ENCODE data around the gene DIAPH2. TPM values are rescaled to one million over a fixed set of nuclear protein-coding genes. Genes with fewer than 3 reads are reported as not detected.
A peak's percentile ranks its signal among the peaks of the same experiment; 100 is the strongest.

The DIAPH2 gene
- total RNA-seq, 1 experiment from 2014 or later = 22.5 TPM

- Histone ChIP-seq H3K4me1 (no peaks in the 10 kb centered on the region), H3K9me3 (replicated peaks) (no peaks in the 10 kb centered on the region)
- no peak for DNase-seq
These were observed 58.9 kb downstream of the DIAPH2 start for GRCh38 chrX:96743367-96744073.

DNA sequence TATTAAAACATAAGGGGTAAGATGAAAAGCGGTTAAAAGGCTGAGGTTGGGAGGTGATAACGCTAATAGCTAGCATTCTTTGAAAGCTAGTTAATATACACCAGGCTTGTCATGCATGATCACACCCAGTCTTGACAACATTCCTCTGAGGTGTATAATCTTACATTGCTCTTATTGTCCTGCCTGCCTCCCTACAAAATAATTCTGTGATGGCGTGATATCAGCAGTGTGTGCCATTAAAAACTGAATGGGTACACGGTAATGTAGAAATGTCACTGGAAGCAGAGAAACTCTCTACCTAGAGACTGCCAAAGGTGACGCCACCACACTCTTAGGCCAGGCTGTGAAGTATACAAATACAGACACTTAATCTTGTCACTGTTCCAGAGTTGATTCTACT is 68.1 kb downstream of the DIAPH2 start:
- no peak overlapping the region for H3K4me3 ChIP-seq
- DNase-seq = no peak
- H3K27me3 ChIP-seq = no peaks in the 10 kb centered on the region
- no peak overlapping the region for H3K27ac ChIP-seq
- H3K36me3 ChIP-seq = no peaks in the 10 kb centered on the region; the same call in 1 of the 2 replicates
- no peaks in the 10 kb centered on the region for H3K9me3 ChIP-seq (replicated peaks)
- H3K4me1 ChIP-seq = no peaks in the 10 kb centered on the region

More at GRCh38 chrX:96743367-96744073, 58.9 kb downstream of the DIAPH2 start:
- no peaks in the 10 kb centered on the region for H3K36me3 ChIP-seq
- H3K4me3 ChIP-seq = no peak overlapping the region
- no peak overlapping the region for H3K27ac ChIP-seq
- no peaks in the 10 kb centered on the region for H3K27me3 ChIP-seq

GRCh38 chrX:96753230-96753629 is 68.6 kb downstream of the DIAPH2 start:
- Histone ChIP-seq H3K4me3 (no peak overlapping the region), H3K27ac (no peak overlapping the region), H3K9me3 (replicated peaks) (no peaks in the 10 kb centered on the region), H3K36me3 (peaks cover 1% of the 10 kb centered on the region; the same call in 1 of the 2 replicates), H3K4me1 (no peaks in the 10 kb centered on the region), H3K27me3 (no peaks in the 10 kb centered on the region)
- DNase-seq = no peak

GRCh38 chrX:96756491-96756890 is 71.8 kb downstream of the DIAPH2 start:
- Histone ChIP-seq H3K4me1 (no peaks in the 10 kb centered on the region), H3K27me3 (no peaks in the 10 kb centered on the region), H3K4me3 (no peak overlapping the region), H3K36me3 (peaks cover 4% of the 10 kb centered on the region; the same call in 1 of the 2 replicates), H3K27ac (no peak overlapping the region), H3K9me3 (replicated peaks) (no peaks in the 10 kb centered on the region)
- DNase-seq = no peak

DNA sequence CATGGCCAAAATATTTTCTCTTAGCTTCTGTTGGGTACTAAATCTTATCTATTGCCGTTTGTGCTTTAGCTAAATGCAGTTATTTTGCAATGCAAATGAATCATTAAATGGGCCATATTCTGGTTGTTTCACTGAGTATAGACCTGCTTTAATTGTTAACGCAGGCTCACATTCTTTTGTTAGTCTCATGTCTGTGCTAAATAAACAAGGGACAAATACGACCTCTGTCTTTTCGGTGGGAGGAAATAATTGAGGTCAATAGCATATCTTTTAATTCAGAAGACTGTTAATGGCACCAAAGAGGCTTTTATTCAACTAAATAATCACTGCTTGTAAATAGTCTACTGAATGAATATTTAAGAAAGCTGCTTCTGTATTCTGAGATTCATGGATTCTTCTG is 76.9 kb downstream of the DIAPH2 start:
- no peaks in the 10 kb centered on the region for H3K27me3 ChIP-seq
- H3K27ac ChIP-seq = no peak overlapping the region
- H3K4me3 ChIP-seq = no peak overlapping the region
- no peaks in the 10 kb centered on the region for H3K4me1 ChIP-seq
- no peak for DNase-seq
- H3K9me3 ChIP-seq (replicated peaks) = no peaks in the 10 kb centered on the region
- H3K36me3 ChIP-seq = 0 out of 2 replicates have a peak, but pooled peaks cover 4% of the 10 kb centered on the region

DNA sequence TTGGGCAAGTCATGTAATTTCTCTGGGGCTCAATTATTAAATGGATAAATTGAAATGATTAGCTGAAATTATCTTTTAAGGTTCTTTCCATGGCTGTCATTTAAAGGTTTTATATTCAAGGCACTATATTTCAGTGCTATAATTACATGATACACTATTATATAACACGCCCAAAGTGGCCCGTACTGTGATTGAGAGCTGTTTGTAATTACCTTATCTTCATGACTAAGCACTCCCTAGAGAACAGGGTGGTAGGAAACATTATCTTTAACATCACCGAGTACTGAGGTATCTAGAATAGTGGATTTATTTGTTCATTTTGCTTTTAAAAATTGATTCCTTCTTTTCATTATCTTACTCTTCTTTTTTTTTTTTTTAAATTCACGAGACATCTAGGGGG is 79.0 kb downstream of the DIAPH2 start:
- no peak for DNase-seq
- H3K9me3 ChIP-seq (replicated peaks) = no peaks in the 10 kb centered on the region
- no peaks in the 10 kb centered on the region for H3K36me3 ChIP-seq
- no peaks in the 10 kb centered on the region for H3K4me1 ChIP-seq
- no peak overlapping the region for H3K4me3 ChIP-seq
- no peak overlapping the region for H3K27ac ChIP-seq
- H3K27me3 ChIP-seq = no peaks in the 10 kb centered on the region

DNA sequence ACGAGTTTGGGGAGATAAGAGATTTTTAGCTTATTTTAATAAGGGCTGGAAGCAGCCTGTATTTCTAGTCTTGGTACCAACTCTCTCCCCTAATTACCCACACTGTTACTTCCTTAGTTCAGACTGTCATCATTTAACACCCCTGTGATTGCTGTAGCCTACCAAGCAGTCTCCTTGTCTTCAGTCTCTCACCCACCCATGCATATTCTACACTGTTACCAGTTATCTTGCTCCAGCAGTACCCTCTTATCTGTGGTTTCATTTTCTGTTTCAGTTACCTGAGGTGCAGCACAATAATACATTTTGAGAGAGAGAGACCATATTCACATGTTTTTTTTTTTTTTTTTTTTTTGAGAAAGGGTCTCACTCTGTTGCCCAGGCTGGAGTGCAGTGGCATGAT is 80.2 kb downstream of the DIAPH2 start:
- DNase-seq = no peak
- H3K4me3 ChIP-seq = no peak overlapping the region
- H3K27ac ChIP-seq = no peak overlapping the region
- no peaks in the 10 kb centered on the region for H3K27me3 ChIP-seq
- H3K4me1 ChIP-seq = no peaks in the 10 kb centered on the region
- H3K9me3 ChIP-seq (replicated peaks) = no peaks in the 10 kb centered on the region
- no peaks in the 10 kb centered on the region for H3K36me3 ChIP-seq

DNA sequence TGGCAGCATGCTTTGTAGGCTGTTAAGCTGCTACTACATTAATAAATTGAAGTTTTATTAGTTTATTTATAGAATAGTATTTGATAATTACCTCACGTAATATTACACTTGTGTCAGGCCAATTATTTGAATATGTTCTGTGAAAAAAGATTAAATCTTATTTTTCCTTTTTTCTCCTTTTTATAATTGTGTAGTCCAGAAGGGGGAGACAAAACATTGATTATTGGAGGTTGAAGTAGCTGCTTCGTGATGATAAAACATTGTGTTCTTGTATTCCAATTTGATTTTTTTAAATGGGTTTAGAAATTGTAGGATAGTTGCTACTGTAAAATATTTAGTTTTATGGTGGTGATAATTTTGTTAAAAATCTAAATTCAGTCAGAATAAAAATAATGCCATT is 85.7 kb downstream of the DIAPH2 start:
- no peak overlapping the region for H3K4me3 ChIP-seq
- H3K36me3 ChIP-seq = no peaks in the 10 kb centered on the region
- DNase-seq = peak in 1 of 2 experiments; percentile 33
- H3K27ac ChIP-seq = no peak overlapping the region
- no peaks in the 10 kb centered on the region for H3K9me3 ChIP-seq (replicated peaks)
- H3K4me1 ChIP-seq = no peaks in the 10 kb centered on the region
- no peaks in the 10 kb centered on the region for H3K27me3 ChIP-seq

DNA sequence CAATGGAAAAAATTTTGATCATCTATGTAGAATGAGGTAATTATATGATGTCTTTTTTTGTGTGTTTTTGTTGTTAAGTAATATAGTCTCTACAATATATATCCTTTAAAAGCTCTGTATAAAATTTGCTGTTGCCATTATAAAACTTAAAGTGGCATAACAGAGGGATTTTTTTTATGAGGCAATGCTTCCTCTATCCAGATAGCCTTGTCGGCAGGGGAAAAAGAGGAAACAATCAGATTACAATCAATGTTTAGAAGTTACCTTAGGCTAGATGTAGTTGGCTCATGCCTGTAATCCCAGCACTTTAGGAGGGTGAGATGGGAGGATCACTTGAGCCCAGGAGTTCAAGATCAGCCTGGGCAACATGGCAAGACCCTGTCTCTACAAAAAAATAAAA is 86.8 kb downstream of the DIAPH2 start:
- no peak for DNase-seq
- Histone ChIP-seq H3K4me1 (no peaks in the 10 kb centered on the region), H3K4me3 (no peak overlapping the region), H3K27ac (no peak overlapping the region), H3K9me3 (replicated peaks) (no peaks in the 10 kb centered on the region), H3K36me3 (no peaks in the 10 kb centered on the region), H3K27me3 (no peaks in the 10 kb centered on the region)

GRCh38 chrX:96774116-96774515 is 89.5 kb downstream of the DIAPH2 start:
- Histone ChIP-seq H3K4me1 (no peaks in the 10 kb centered on the region), H3K9me3 (replicated peaks) (no peaks in the 10 kb centered on the region), H3K27ac (no peak overlapping the region), H3K27me3 (no peaks in the 10 kb centered on the region), H3K36me3 (no peaks in the 10 kb centered on the region), H3K4me3 (no peak overlapping the region)
- no peak for DNase-seq

DNA sequence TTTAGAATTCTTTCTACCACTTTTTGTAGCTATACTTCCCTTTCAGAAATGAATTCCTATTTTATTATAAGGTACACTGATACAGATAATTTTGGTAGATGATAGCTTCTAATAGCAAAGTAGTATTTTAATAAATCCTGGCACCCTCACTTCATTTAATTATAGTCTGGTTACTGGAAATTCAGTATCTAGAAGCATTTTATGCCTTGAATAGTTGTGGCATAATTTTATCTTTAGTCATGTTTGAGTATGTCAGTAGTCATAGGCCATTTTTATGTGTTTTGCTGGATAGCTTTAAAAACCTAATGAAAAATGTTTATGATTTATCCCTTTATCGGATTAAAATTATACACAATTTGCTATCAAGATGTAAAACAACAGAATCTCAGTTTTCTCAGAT is 92.3 kb downstream of the DIAPH2 start:
- no peaks in the 10 kb centered on the region for H3K9me3 ChIP-seq (replicated peaks)
- H3K27me3 ChIP-seq = no peaks in the 10 kb centered on the region
- H3K4me1 ChIP-seq = no peaks in the 10 kb centered on the region
- no peak overlapping the region for H3K4me3 ChIP-seq
- DNase-seq = no peak
- no peak overlapping the region for H3K27ac ChIP-seq
- H3K36me3 ChIP-seq = no peaks in the 10 kb centered on the region

DNA sequence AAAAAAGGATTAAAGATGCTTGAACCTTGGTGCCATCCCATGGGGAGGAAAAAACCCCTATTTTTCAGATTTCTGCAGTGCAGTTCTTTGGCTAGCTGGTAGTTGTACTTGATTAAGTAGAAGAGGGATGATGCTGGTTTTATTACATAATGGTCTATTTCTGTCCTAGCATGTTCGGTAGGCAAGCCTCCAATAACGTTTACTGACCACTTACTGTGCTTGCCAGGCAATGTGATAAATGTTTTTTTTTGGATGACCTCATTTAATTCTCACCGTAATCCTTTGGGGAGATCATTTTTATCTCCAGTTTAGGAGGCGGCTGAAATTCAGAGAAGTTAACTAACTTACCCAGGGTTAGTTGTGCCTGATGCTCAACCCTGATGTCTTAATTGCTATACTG is 106.9 kb downstream of the DIAPH2 start:
- Histone ChIP-seq H3K36me3 (no peaks in the 10 kb centered on the region), H3K4me1 (no peaks in the 10 kb centered on the region), H3K27me3 (no peaks in the 10 kb centered on the region), H3K4me3 (no peak overlapping the region), H3K27ac (no peak overlapping the region), H3K9me3 (replicated peaks) (no peaks in the 10 kb centered on the region)
- DNase-seq = no peak

DNA sequence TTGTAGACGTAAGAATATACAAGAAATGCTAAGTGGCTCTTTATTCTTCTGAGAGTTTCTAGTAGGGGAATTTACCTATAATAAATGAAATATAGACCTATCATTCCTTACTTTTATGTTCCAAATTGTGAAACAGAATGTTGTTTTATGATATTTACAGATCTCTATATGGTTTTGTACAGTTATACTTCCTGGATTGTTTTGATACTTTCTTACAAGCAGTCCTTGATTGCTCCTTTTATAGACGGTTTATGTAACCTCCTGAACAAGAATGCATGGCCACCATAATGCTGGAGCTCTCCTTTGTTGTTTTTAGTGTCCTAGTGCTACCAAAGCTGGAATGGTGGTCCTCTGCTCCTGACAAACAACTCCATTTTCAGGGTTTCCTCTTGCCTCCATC is 107.4 kb downstream of the DIAPH2 start:
- no peaks in the 10 kb centered on the region for H3K9me3 ChIP-seq (replicated peaks)
- no peaks in the 10 kb centered on the region for H3K4me1 ChIP-seq
- no peak overlapping the region for H3K4me3 ChIP-seq
- no peak for DNase-seq
- H3K36me3 ChIP-seq = no peaks in the 10 kb centered on the region
- no peak overlapping the region for H3K27ac ChIP-seq
- no peaks in the 10 kb centered on the region for H3K27me3 ChIP-seq

DNA sequence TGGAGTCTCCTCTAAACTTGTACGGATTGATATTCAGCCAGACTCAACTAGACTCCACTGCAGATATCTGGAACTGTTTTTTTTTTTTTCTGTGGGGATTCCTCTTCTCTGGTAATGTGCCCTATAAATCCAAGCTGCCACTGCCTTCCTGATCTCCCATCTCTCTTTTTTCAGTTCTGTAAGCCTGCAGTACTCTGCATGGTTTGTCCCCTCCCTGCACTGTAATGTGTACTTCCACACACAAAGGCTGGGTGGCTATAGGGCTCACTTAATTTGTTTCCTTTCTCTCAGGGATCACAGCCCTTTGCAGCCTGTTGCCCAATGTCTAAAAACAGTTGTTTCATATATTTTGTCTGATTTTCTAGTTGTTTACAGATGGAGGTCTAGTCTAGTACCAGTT is 114.3 kb downstream of the DIAPH2 start:
- DNase-seq = no peak
- H3K9me3 ChIP-seq (replicated peaks) = no peaks in the 10 kb centered on the region
- no peaks in the 10 kb centered on the region for H3K4me1 ChIP-seq
- no peak overlapping the region for H3K27ac ChIP-seq
- H3K4me3 ChIP-seq = no peak overlapping the region
- no peaks in the 10 kb centered on the region for H3K36me3 ChIP-seq
- H3K27me3 ChIP-seq = no peaks in the 10 kb centered on the region

DNA sequence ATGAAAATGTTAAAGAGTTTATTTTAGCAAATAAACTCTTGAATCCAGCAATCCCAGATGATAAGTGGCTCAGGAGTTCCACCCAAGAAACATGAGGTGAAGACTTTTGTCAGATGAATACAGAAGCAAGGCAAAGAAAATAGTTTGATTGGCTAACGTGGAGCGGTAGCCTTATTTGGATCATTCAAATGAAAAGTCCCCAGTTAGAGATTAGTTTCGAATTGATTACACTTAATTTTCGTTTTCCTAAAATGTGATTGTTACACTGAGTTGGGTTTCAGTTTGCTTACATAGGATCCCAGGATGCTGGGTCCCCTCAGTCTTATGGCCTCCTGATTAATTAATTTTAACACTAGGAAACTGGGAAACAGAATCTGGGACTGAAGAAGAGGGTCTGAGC is 122.7 kb downstream of the DIAPH2 start:
- no peak overlapping the region for H3K4me3 ChIP-seq
- no peaks in the 10 kb centered on the region for H3K9me3 ChIP-seq (replicated peaks)
- no peaks in the 10 kb centered on the region for H3K36me3 ChIP-seq
- H3K27me3 ChIP-seq = no peaks in the 10 kb centered on the region
- H3K27ac ChIP-seq = no peak overlapping the region
- no peaks in the 10 kb centered on the region for H3K4me1 ChIP-seq
- no peak for DNase-seq

GRCh38 chrX:96820935-96821334 is 136.3 kb downstream of the DIAPH2 start:
- Histone ChIP-seq H3K27me3 (no peaks in the 10 kb centered on the region), H3K4me3 (no peak overlapping the region)
- DNase-seq = no peak

More at GRCh38 chrX:96820935-96821334, 136.3 kb downstream of the DIAPH2 start:
- H3K27ac ChIP-seq = no peak overlapping the region
- no peaks in the 10 kb centered on the region for H3K4me1 ChIP-seq
- no peaks in the 10 kb centered on the region for H3K36me3 ChIP-seq
- H3K9me3 ChIP-seq (replicated peaks) = no peaks in the 10 kb centered on the region
